ENCODE results near the gene RSPO4.

RSPO4 gene

GRCh38 chr20:982754-983153, 19.4 kb downstream of the RSPO4 start:
- Histone ChIP-seq H3K4me3 (ENCODE audit: low read depth, low read length, poor library complexity, severe bottlenecking) (no peak overlapping the region), H3F3A (ENCODE audit: insufficient read depth, low read length) (no peaks in the 10 kb centered on the region), H3K27me3 (ENCODE audit: insufficient read depth, low read length) (peaks cover 3% of the 10 kb centered on the region; the same call in 1 of the 2 replicates), H3K9ac (ENCODE audit: low read length) (no peak overlapping the region), H4K20me1 (ENCODE audit: insufficient read depth, low read length) (no peaks in the 10 kb centered on the region), H3K4me1 (ENCODE audit: insufficient read depth, low read length, severe bottlenecking) (no peaks in the 10 kb centered on the region), H3K4me2 (ENCODE audit: low read length) (no peak overlapping the region), H2AFZ (ENCODE audit: low read length) (no peak overlapping the region), H3K27ac (ENCODE audit: low read depth, low read length, poor library complexity, severe bottlenecking) (no peak overlapping the region), H3K9me3 (ENCODE audit: low read length) (no peaks in the 10 kb centered on the region), H3K36me3 (ENCODE audit: insufficient read depth, low read length) (no peaks in the 10 kb centered on the region), H3K9me2 (ENCODE audit: low read depth, low read length) (no peaks in the 10 kb centered on the region), H3K79me2 (ENCODE audit: insufficient read depth, low read length) (no peaks in the 10 kb centered on the region)
- no peak for TF ChIP-seq CTCF (IDR thresholded peaks at IDR 0.05; ENCODE audit: low read length)
- TF ChIP-seq EZH2 (IDR thresholded peaks at IDR 0.05; ENCODE audit: borderline replicate concordance, low read length) = no peak

GRCh38 chr20:977021-977420, 25.1 kb downstream of the RSPO4 start:
- Histone ChIP-seq H3K9me2 (ENCODE audit: low read depth, low read length) (no peaks in the 10 kb centered on the region), H2AFZ (ENCODE audit: low read length) (no peak overlapping the region), H3K27ac (ENCODE audit: low read depth, low read length, poor library complexity, severe bottlenecking) (no peak overlapping the region), H3K4me1 (ENCODE audit: insufficient read depth, low read length, severe bottlenecking) (peaks cover 2% of the 10 kb centered on the region), H3F3A (ENCODE audit: insufficient read depth, low read length) (no peaks in the 10 kb centered on the region), H3K4me2 (ENCODE audit: low read length) (no peak overlapping the region), H4K20me1 (ENCODE audit: insufficient read depth, low read length) (no peaks in the 10 kb centered on the region), H3K36me3 (ENCODE audit: insufficient read depth, low read length) (no peaks in the 10 kb centered on the region), H3K9me3 (ENCODE audit: low read length) (no peaks in the 10 kb centered on the region), H3K4me3 (ENCODE audit: low read depth, low read length, poor library complexity, severe bottlenecking) (no peak overlapping the region), H3K79me2 (ENCODE audit: insufficient read depth, low read length) (no peaks in the 10 kb centered on the region), H3K9ac (ENCODE audit: low read length) (no peak overlapping the region), H3K27me3 (ENCODE audit: insufficient read depth, low read length) (peaks cover 3% of the 10 kb centered on the region; the same call in 1 of the 2 replicates)
- TF ChIP-seq EZH2 (IDR thresholded peaks at IDR 0.05; ENCODE audit: borderline replicate concordance, low read length) = no peak
- no peak for TF ChIP-seq CTCF (IDR thresholded peaks at IDR 0.05; ENCODE audit: low read length)

GRCh38 chr20:976033-976432, 26.1 kb downstream of the RSPO4 start:
- Histone ChIP-seq H3K27ac (ENCODE audit: low read depth, low read length, poor library complexity, severe bottlenecking) (no peak overlapping the region), H3K4me3 (ENCODE audit: low read depth, low read length, poor library complexity, severe bottlenecking) (no peak overlapping the region), H3K79me2 (ENCODE audit: insufficient read depth, low read length) (no peaks in the 10 kb centered on the region), H4K20me1 (ENCODE audit: insufficient read depth, low read length) (no peaks in the 10 kb centered on the region), H3K9ac (ENCODE audit: low read length) (no peak overlapping the region), H3K9me2 (ENCODE audit: low read depth, low read length) (no peaks in the 10 kb centered on the region), H2AFZ (ENCODE audit: low read length) (no peak overlapping the region), H3K27me3 (ENCODE audit: insufficient read depth, low read length) (no peaks in the 10 kb centered on the region; the same call in 1 of the 2 replicates), H3K36me3 (ENCODE audit: insufficient read depth, low read length) (no peaks in the 10 kb centered on the region), H3K4me1 (ENCODE audit: insufficient read depth, low read length, severe bottlenecking) (peaks cover 2% of the 10 kb centered on the region), H3K4me2 (ENCODE audit: low read length) (no peak overlapping the region), H3K9me3 (ENCODE audit: low read length) (no peaks in the 10 kb centered on the region), H3F3A (ENCODE audit: insufficient read depth, low read length) (no peaks in the 10 kb centered on the region)
- TF ChIP-seq CTCF (IDR thresholded peaks at IDR 0.05; ENCODE audit: low read length) = no peak
- no peak for TF ChIP-seq EZH2 (IDR thresholded peaks at IDR 0.05; ENCODE audit: borderline replicate concordance, low read length)

Data from OCI-LY1 (cell line).